Measurements from ENCODE around the gene DAO.

Gene DAO

GRCh38 chr12:108855284-108856169 is 24.4 kb upstream of the DAO start (continued):
- TF ChIP-seq GLIS3 (CRISPR knock-in tag; IDR thresholded peaks at IDR 0.05) (no peak), PATZ1 (CRISPR knock-in tag; IDR thresholded peaks at IDR 0.05; ENCODE audit: borderline replicate concordance) (no peak)

GRCh38 chr12:108856170-108856427 is 23.8 kb upstream of the DAO start:
- peak; percentile 14 for ATAC-seq
- TF ChIP-seq PPARA (CRISPR knock-in tag; IDR thresholded peaks at IDR 0.05; ENCODE audit: borderline replicate concordance) (no peak), ISL1 (CRISPR knock-in tag; IDR thresholded peaks at IDR 0.05) (no peak), CSDC2 (CRISPR knock-in tag; IDR thresholded peaks at IDR 0.05) (0 out of 2 replicates have a peak, but pooled peaks have one; percentile 10), SNAI2 (CRISPR knock-in tag; IDR thresholded peaks at IDR 0.05) (no peak), TOX (CRISPR knock-in tag; IDR thresholded peaks at IDR 0.05; ENCODE audit: borderline replicate concordance) (no peak)

- TF ChIP-seq CSDC2 (CRISPR knock-in tag; IDR thresholded peaks at IDR 0.05): 0 out of 2 replicates have a peak, but pooled peaks have one; percentile 2
- 0 out of 2 replicates have a peak, but pooled peaks have one; percentile 12 for TF ChIP-seq TCF4 (CRISPR knock-in tag; IDR thresholded peaks at IDR 0.05; ENCODE audit: borderline replicate concordance)
- no peak for TF ChIP-seq ZNF8 (CRISPR knock-in tag; IDR thresholded peaks at IDR 0.05)
- peak; percentile 42 for ATAC-seq
These were observed 23.3 kb upstream of the DAO start for GRCh38 chr12:108856428-108857157.

GRCh38 chr12:108857158-108857407 is 22.8 kb upstream of the DAO start:
- peak; percentile 5 for ATAC-seq

More at GRCh38 chr12:108857158-108857407, 22.8 kb upstream of the DAO start:
- TF ChIP-seq POU6F1 (CRISPR knock-in tag; IDR thresholded peaks at IDR 0.05; ENCODE audit: borderline replicate concordance, low read depth) (no peak), TSHZ2 (CRISPR knock-in tag; IDR thresholded peaks at IDR 0.05) (no peak), ARNTL (CRISPR knock-in tag; IDR thresholded peaks at IDR 0.05; ENCODE audit: borderline replicate concordance, low read depth) (no peak), ZNF565 (CRISPR knock-in tag; conservative IDR thresholded peaks at IDR 0.05; ENCODE audit: low read depth) (no peak), BACH2 (CRISPR knock-in tag; IDR thresholded peaks at IDR 0.05; ENCODE audit: borderline replicate concordance) (no peak), TOX (CRISPR knock-in tag; IDR thresholded peaks at IDR 0.05; ENCODE audit: borderline replicate concordance) (no peak), ZC3H10 (CRISPR knock-in tag; IDR thresholded peaks at IDR 0.05) (no peak), ISL1 (CRISPR knock-in tag; IDR thresholded peaks at IDR 0.05) (no peak), OSR1 (CRISPR knock-in tag; IDR thresholded peaks at IDR 0.05) (no peak), GLIS3 (CRISPR knock-in tag; IDR thresholded peaks at IDR 0.05) (no peak), CSDC2 (CRISPR knock-in tag; IDR thresholded peaks at IDR 0.05) (no peak), PPARA (CRISPR knock-in tag; IDR thresholded peaks at IDR 0.05; ENCODE audit: borderline replicate concordance) (no peak), ZFP3 (CRISPR knock-in tag; IDR thresholded peaks at IDR 0.05) (no peak), CSRNP3 (CRISPR knock-in tag; IDR thresholded peaks at IDR 0.05) (no peak), CREB5 (CRISPR knock-in tag; IDR thresholded peaks at IDR 0.05; ENCODE audit: low read depth) (no peak), ZNF8 (CRISPR knock-in tag; IDR thresholded peaks at IDR 0.05) (no peak), ESRRG (CRISPR knock-in tag; IDR thresholded peaks at IDR 0.05) (no peak), PATZ1 (CRISPR knock-in tag; IDR thresholded peaks at IDR 0.05; ENCODE audit: borderline replicate concordance) (no peak), ZFP30 (CRISPR knock-in tag; IDR thresholded peaks at IDR 0.05) (no peak), TCF4 (CRISPR knock-in tag; IDR thresholded peaks at IDR 0.05; ENCODE audit: borderline replicate concordance) (no peak)

Data from SK-N-SH treated with all-trans-retinoic acid at 6 μM for 48 hours (cell line).